Naive thymus-derived CD4-positive, alpha-beta T cell (primary cell): ENCODE measurements around the gene PRAC2. TPM values are rescaled to one million over a fixed set of nuclear protein-coding genes. Genes with fewer than 3 reads are reported as not detected.

ENCODE experiments used
- ATAC-seq: fragments of 150-1000 bp; cut with Tn5 transposase; 2 replicates; pipeline ENCODE4 v1.10.0; 2021; ENCODE audit warnings: mild to moderate bottlenecking, moderate library complexity
- CTCF ChIA-PET: fragments of 350-600 bp; sonication (Branson Sonifier 250); formaldehyde crosslinking; loops from one replicate; lab custom pipeline; 2021; ENCODE audit warnings: antibody characterized with exemption; lab: Charles Lee
- POLR2A ChIA-PET: fragments of 350-600 bp; sonication (Branson Sonifier 250); formaldehyde crosslinking; loops from one replicate; lab custom pipeline; 2021; ENCODE audit warnings: antibody characterized with exemption, inconsistent platforms; lab: Charles Lee
- DNase-seq, 9 donors: peaks; one replicate each; pipeline versions ENCODE4 v3.0.0 to v3.0.0-alpha.2; 2020 to 2022; ENCODE audit warnings: mixed read lengths in 1 of 9
- H3K27ac ChIP-seq: one replicate; pipeline ENCODE4 v1.7.0; 2013; ENCODE audit warnings: mild to moderate bottlenecking, low read depth, low read length, moderate library complexity
- H3K27me3 ChIP-seq, 2 donors: one replicate each; pipeline ENCODE4 v1.7.0; 2013; ENCODE audit warnings: low read length in 2 of 2, mild to moderate bottlenecking in 2 of 2, moderate library complexity in 2 of 2; ENCODE audit not compliant: control insufficient read depth in 2 of 2, insufficient read depth in 2 of 2
- H3K36me3 ChIP-seq, 3 experiments: 1 replicate in 2 of 3; 2 replicates in 1 of 3; pipeline ENCODE4 v1.7.0; 2013; ENCODE audit warnings: low read length in 3 of 3, mild to moderate bottlenecking in 3 of 3, moderate library complexity in 1 of 3; ENCODE audit not compliant: insufficient read depth in 3 of 3, control insufficient read depth in 2 of 3
- H3K4me1 ChIP-seq, 2 donors: one replicate each; pipeline ENCODE4 v1.7.0; 2013; ENCODE audit warnings: low read length in 2 of 2, mild to moderate bottlenecking in 2 of 2, moderate library complexity in 1 of 2; ENCODE audit not compliant: control insufficient read depth in 2 of 2, insufficient read depth in 2 of 2
- H3K4me3 ChIP-seq: 2 replicates; pipeline ENCODE4 v1.7.0; 2013; ENCODE audit warnings: mild to moderate bottlenecking, low read length
- H3K9me3 ChIP-seq, 3 experiments: 1 replicate in 2 of 3; 2 replicates in 1 of 3; pipeline ENCODE4 v1.7.0; 2013; ENCODE audit warnings: low read length in 3 of 3; ENCODE audit not compliant: control insufficient read depth in 2 of 3
- H3K27ac Mint-ChIP-seq, 9 donors: one replicate each; pipeline ENCODE4 v1.8.0; 2020 to 2022; ENCODE audit warnings: mixed read lengths in 9 of 9, mild to moderate bottlenecking in 8 of 9, moderate library complexity in 5 of 9, inconsistent platforms in 2 of 9
- H3K27me3 Mint-ChIP-seq, 5 donors: one replicate each; pipeline ENCODE4 v1.8.0; 2021 to 2022; ENCODE audit warnings: mixed read lengths in 5 of 5, mild to moderate bottlenecking in 1 of 5
- H3K36me3 Mint-ChIP-seq, 5 donors: one replicate each; pipeline ENCODE4 v1.8.0; 2020 to 2022; ENCODE audit warnings: mixed read lengths in 5 of 5, mild to moderate bottlenecking in 3 of 5, inconsistent platforms in 1 of 5
- H3K4me1 Mint-ChIP-seq, 7 donors: one replicate each; pipeline ENCODE4 v1.8.0; 2020 to 2022; ENCODE audit warnings: mixed read lengths in 7 of 7, mild to moderate bottlenecking in 3 of 7, inconsistent platforms in 1 of 7
- H3K4me3 Mint-ChIP-seq, 10 donors: one replicate each; pipeline ENCODE4 v1.8.0; 2020 to 2022; ENCODE audit warnings: mild to moderate bottlenecking in 10 of 10, mixed read lengths in 10 of 10, moderate library complexity in 6 of 10, inconsistent platforms in 2 of 10
- H3K9me3 Mint-ChIP-seq, 11 donors: one replicate each; pipeline ENCODE4 v1.8.0; 2020 to 2022; ENCODE audit warnings: mixed read lengths in 11 of 11, mild to moderate bottlenecking in 4 of 11, inconsistent platforms in 1 of 11, moderate library complexity in 1 of 11
- intact Hi-C, 2 donors: fragments of 100-400 bp; cut with micrococcal nuclease; formaldehyde crosslinking; loops; one replicate each; pipeline ENCODE4 v1.15.1; 2023
- microRNA-seq: library from miRNA; unstranded; fragments of <30 nt; microRNA quantifications from one replicate; pipeline ENCODE4 v1.2.0, GENCODE V29; 2022; ENCODE audit warnings: borderline microRNAs expressed
- polyA plus RNA-seq, 2 donors: library from polyadenylated mRNA; unstranded; fragments of 300-500 nt; fragmentation: Illumina TruSeq; gene quantifications; one replicate each; pipeline ENCODE4 v1.2.3, GENCODE V29; 2021
- total RNA-seq, 6 experiments: library from RNA in 5 of 6; stranded (reverse) in 5 of 6; gene quantifications; 1 replicate in 5 of 6; 2 replicates in 1 of 6; pipeline ENCODE4 v1.2.3 and lab custom pipeline; 2021 to 2026

The PRAC2 gene
- total and polyA plus RNA-seq, 7 experiments from 2014 or later: not detected

DNA sequence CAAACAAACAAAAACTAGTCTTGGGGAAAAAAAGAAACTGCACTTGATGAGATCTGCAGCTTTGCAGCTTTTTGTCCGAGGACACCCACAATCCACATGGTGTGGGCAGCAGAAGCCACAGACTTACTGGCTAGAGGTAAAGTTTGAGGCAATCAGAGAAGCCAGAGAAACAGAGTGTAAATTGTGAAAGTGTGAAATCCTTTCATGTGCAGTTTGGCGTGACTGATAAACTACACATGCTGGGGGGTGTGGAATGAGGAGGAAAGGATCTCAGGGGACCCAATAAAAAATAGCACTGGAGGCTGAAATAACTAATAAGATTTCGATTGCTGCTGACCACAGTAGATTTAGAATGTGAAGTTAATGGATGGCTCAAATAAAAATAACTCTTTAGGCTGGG is 48.0 kb downstream of the PRAC2 start:
- Mint-ChIP-seq H3K27ac (no peak overlapping the region), H3K36me3 (no peaks in the 10 kb centered on the region), H3K4me3 (no peak overlapping the region), H3K27me3 (peaks cover 27 to 57% (median 48%) of the 10 kb centered on the region in 5 donors), H3K9me3 (no peaks in the 10 kb centered on the region), H3K4me1 (no peaks in the 10 kb centered on the region)
- Histone ChIP-seq H3K27me3 (peaks cover 3 to 4% of the 10 kb centered on the region in 2 donors), H3K4me1 (no peaks in the 10 kb centered on the region), H3K9me3 (no peaks in the 10 kb centered on the region), H3K36me3 (no peaks in the 10 kb centered on the region), H3K4me3 (no peak overlapping the region), H3K27ac (no peak overlapping the region)
- ChIA-PET POLR2A (no interaction called here), CTCF (no interaction called here)
- intact Hi-C loops: no loop called here
- ATAC-seq: no peak
- no peak for DNase-seq

GRCh38 chr17:48773245-48773644 is 50.3 kb downstream of the PRAC2 start:
- no peaks in the 10 kb centered on the region for H3K36me3 ChIP-seq
- ChIA-PET POLR2A (interaction anchor here (1.1 kb wide), 1 partner anchor 11 kb away, joined by 3 read pairs; no protein-coding TSS in a partner anchor), CTCF (no interaction called here)
- H3K27ac ChIP-seq: no peak overlapping the region
- Mint-ChIP-seq H3K9me3 (no peaks in the 10 kb centered on the region), H3K27ac (no peak overlapping the region), H3K36me3 (no peaks in the 10 kb centered on the region), H3K27me3 (peaks cover 29 to 53% (median 50%) of the 10 kb centered on the region in 5 donors), H3K4me3 (no peak overlapping the region), H3K4me1 (no peaks in the 10 kb centered on the region)
- H3K27me3 ChIP-seq: peaks cover 4 to 6% of the 10 kb centered on the region in 2 donors
- H3K9me3 ChIP-seq: no peaks in the 10 kb centered on the region
- ATAC-seq (no peak), DNase-seq (no peak)
- no peaks in the 10 kb centered on the region for H3K4me1 ChIP-seq
- H3K4me3 ChIP-seq: no peak overlapping the region
- intact Hi-C loops: no loop called here

Small RNAs within 50 kb of the gene (microRNA-seq; reads per million reads assigned to microRNA genes)
- gene MIR3185: not detected

Other genes starting within 250 kb of the PRAC2 start
- gene HOXB1, start 192.2 kb upstream of the PRAC2 start, total RNA-seq: not detected
- gene HOXB1, start 192.2 kb upstream of the PRAC2 start, polyA plus RNA-seq: not detected
- gene HOXB2, start 178.1 kb upstream of the PRAC2 start, total RNA-seq: 10 to 100 TPM in 4 of 5 experiments, 1 to 10 TPM in 1; 3.4 to 46.9 (median 34.2) TPM
- gene HOXB2, start 178.1 kb upstream of the PRAC2 start, polyA plus RNA-seq: 10 to 100 TPM in 1 of 2 donors, 1 to 10 TPM in 1; 9.7 to 23.1 TPM
- gene HOXB4, start 144.8 kb upstream of the PRAC2 start, total RNA-seq: 1 to 10 TPM in 4 of 5 experiments, under 1 TPM in 1; 0.34 to 7.9 (median 2.4) TPM
- not detected for gene HOXB4, start 144.8 kb upstream of the PRAC2 start, polyA plus RNA-seq
- 10 to 100 TPM in 1 of 5 experiments, 1 to 10 TPM in 3, under 1 TPM in 1; 0.48 to 14.6 (median 7.1) TPM for gene HOXB3, start 132.9 kb upstream of the PRAC2 start, total RNA-seq
- under 1 TPM in 1 of 2 donors, not detected in 1; 0.11 TPM for gene HOXB3, start 132.9 kb upstream of the PRAC2 start, polyA plus RNA-seq
- gene HOXB5, start 129.4 kb upstream of the PRAC2 start, total RNA-seq: not detected
- not detected for gene HOXB5, start 129.4 kb upstream of the PRAC2 start, polyA plus RNA-seq
- under 1 TPM in 1 of 5 experiments, not detected in 4; 0.34 TPM for gene HOXB6, start 118.2 kb upstream of the PRAC2 start, total RNA-seq
- not detected for gene HOXB6, start 118.2 kb upstream of the PRAC2 start, polyA plus RNA-seq
- gene HOXB7, start 112.2 kb upstream of the PRAC2 start, total RNA-seq: under 1 TPM in 1 of 5 experiments, not detected in 4; 0.31 TPM
- not detected for gene HOXB7, start 112.2 kb upstream of the PRAC2 start, polyA plus RNA-seq
- gene HOXB8, start 107.9 kb upstream of the PRAC2 start, total RNA-seq: not detected
- gene HOXB8, start 107.9 kb upstream of the PRAC2 start, polyA plus RNA-seq: not detected
- gene HOXB9, start 96.8 kb upstream of the PRAC2 start, total RNA-seq: under 1 TPM in 3 of 5 experiments, not detected in 2; 0.12 to 0.24 (median 0.16) TPM
- gene HOXB9, start 96.8 kb upstream of the PRAC2 start, polyA plus RNA-seq: not detected
- not detected for gene PRAC1, start 667 bp upstream of the PRAC2 start, total RNA-seq
- gene PRAC1, start 667 bp upstream of the PRAC2 start, polyA plus RNA-seq: not detected
- not detected for gene HOXB13, start 5.6 kb downstream of the PRAC2 start, total RNA-seq
- not detected for gene HOXB13, start 5.6 kb downstream of the PRAC2 start, polyA plus RNA-seq
- gene TTLL6, start 94.0 kb downstream of the PRAC2 start, total RNA-seq: not detected
- not detected for gene TTLL6, start 94.0 kb downstream of the PRAC2 start, polyA plus RNA-seq
- 100 to 1,000 TPM; 129 to 208 (median 139) TPM for gene CALCOCO2, start 107.8 kb downstream of the PRAC2 start, total RNA-seq
- gene CALCOCO2, start 107.8 kb downstream of the PRAC2 start, polyA plus RNA-seq: 100 to 1,000 TPM; 159 to 167 TPM
- gene ATP5MC1, start 169.6 kb downstream of the PRAC2 start, total RNA-seq: 100 to 1,000 TPM in 1 of 5 experiments, 10 to 100 TPM in 4; 28.0 to 102 (median 37.0) TPM
- gene ATP5MC1, start 169.6 kb downstream of the PRAC2 start, polyA plus RNA-seq: 100 to 1,000 TPM; 155 to 179 TPM
- 10 to 100 TPM; 71.6 to 96.6 (median 91.8) TPM for gene UBE2Z, start 185.2 kb downstream of the PRAC2 start, total RNA-seq
- gene UBE2Z, start 185.2 kb downstream of the PRAC2 start, polyA plus RNA-seq: 10 to 100 TPM; 52.1 to 55.6 TPM
- 100 to 1,000 TPM in 1 of 5 experiments, 10 to 100 TPM in 4; 54.8 to 122 (median 60.3) TPM for gene SNF8, start 221.7 kb downstream of the PRAC2 start, total RNA-seq
- gene SNF8, start 221.7 kb downstream of the PRAC2 start, polyA plus RNA-seq: 10 to 100 TPM; 94.2 to 98.5 TPM
- not detected for gene GIP, start 245.4 kb downstream of the PRAC2 start, total RNA-seq
- not detected for gene GIP, start 245.4 kb downstream of the PRAC2 start, polyA plus RNA-seq